AG09309 (cell line): ENCODE results near the gene ADPRH.

Source experiments
- DNase-seq: peaks from one replicate; pipeline ENCODE4 v3.0.0-alpha.2; 2010; ENCODE audit warnings: low read depth
- H3K4me3 ChIP-seq: 2 replicates; pipeline ENCODE4 v1.5.1; 2011; ENCODE audit warnings: mild to moderate bottlenecking, low read depth, low read length, moderate library complexity; ENCODE audit not compliant: control insufficient read depth
- CTCF ChIP-seq: IDR thresholded peaks from 2 replicates; pipeline ENCODE4 v1.5.1; 2011; ENCODE audit warnings: mild to moderate bottlenecking, low read depth, low read length, inconsistent platforms; ENCODE audit not compliant: insufficient read depth, control insufficient read depth; ENCODE audit errors: missing control alignments

The ADPRH gene

DNA sequence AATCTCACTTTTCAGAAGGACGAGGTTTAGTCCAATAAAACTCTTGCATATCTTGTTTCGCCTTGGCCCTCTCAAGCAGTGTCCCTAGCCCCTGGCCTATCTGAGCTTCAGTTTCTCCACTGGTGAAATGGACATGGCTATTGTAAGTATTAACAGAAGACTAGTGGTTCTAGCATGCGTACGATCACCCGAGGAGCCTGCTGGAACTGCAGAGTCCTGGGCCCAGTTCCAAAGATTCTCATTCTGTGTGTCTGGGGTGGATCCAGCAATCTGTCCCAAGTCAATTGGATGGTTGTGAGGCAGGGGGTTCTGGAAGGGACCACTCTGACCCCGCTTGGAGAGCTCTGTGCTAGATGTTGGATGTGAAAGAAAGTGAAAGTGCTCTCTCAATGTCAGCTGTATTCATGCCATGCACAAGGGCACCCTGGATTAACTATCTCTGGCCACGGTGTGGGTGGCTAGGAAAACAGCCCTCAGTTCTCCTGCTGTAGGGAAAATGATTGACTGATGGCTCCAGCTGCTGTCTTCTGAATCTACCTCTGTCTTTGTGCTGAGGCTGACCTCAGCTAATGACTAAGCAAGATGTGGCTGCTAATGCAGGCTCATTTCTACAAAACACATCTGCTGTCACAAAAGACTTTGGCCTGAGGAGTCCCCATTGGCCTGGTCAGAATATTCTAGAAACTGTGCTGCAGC lies 16.5 kb downstream of the ADPRH start:
- no peak overlapping the region for H3K4me3 ChIP-seq
- no peak for DNase-seq
- TF ChIP-seq CTCF, result no peak

DNA sequence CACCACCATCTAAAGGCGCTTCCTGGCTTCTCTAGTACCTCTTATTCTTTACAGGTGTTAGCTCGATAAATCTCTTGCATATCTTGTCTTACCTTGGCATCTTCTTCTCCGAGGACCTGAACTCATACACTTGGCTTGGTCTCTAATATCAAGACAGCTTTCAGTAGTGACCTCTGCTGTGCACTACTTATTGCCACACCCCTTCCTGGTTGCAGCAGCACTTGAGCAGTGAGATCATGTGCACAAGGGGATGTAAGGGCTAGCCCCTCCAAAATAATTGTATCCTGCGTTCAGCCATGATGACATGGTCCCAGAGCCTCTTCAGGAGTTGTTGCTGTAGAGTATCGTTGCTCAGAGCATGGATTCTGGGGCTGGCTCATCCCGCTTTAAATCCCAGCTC lies 17.1 kb downstream of the ADPRH start:
- H3K4me3 ChIP-seq, result no peak overlapping the region
- no peak for TF ChIP-seq CTCF
- DNase-seq, result no peak

DNA sequence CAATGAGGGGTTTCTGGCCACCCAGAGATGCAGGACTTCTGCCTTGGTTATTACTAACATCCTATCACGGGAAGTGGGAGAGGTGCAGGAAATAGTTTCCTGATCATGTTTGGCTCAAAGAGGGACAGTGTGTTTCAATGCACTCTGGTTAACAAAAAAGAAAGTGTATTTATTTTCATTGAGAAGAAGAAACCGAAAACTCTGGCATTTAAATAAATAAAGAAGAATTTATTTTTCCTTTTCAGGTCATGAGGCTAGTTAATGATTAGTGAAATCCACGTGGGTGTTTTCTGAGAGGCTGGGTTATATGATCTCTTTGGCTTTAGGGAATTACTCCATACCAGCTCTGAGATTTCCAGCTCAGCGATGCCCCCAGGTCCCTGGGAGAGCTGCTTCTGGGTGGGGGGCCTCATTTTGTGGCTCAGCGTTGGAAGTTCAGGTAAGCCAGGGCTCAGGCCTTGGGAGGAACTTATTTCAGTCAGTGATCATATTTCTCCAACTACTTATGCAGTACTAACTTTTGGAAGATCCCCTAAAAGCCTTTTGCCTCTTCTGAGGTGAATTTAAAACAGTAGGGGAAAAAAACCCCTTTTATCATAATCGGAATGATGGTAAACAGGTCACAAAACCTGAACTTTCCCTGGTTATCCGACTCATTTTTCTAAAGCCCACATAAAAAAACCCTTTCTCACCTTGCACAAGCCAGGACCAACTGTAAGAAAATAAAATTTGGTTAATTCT lies 18.4 kb downstream of the ADPRH start, which contains the start of gene PLA1A:
PLA1A (plus strand) TSS at position 338 of the 741 bp plus-strand sequence; CDS start at position 367, 29 bp downstream.
- no peak within 1 kb of the TSS for H3K4me3 ChIP-seq
- DNase-seq, result no peak
- no peak for TF ChIP-seq CTCF

DNA sequence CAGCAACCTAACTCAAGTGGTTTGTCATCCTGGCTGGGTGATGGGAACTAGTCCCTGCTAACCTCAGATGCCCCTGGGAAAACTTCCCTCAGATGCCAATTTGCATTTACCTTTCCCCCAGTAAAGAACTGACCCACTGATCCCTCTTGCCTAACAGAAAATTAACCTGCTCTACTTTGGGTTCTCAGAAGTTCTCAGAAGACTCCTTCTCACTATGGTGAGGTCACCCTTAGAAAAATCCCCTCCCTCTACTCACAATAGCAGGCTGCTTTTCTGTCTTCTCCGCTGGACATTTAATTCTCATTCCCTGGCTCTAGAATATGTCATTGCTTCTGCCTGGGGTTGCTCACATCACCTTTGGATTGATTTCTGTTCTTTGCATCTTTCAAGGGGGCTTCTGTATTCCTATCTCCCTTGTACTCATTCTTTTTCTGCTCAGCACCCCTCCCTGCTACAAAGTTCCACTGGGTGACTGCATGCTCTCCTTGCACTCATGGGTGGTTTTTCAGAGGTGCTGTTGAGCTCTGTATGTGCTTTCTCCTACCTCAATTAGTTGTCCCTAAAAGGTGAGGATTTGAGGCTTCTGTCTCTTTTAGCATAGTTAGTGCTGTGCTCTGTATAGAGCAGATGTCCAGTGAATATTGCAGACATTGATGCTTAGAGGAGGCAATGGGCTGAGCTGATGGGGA lies 19.3 kb downstream of the ADPRH start:
- no peak for TF ChIP-seq CTCF
- DNase-seq, result no peak
- no peak overlapping the region for H3K4me3 ChIP-seq

DNA sequence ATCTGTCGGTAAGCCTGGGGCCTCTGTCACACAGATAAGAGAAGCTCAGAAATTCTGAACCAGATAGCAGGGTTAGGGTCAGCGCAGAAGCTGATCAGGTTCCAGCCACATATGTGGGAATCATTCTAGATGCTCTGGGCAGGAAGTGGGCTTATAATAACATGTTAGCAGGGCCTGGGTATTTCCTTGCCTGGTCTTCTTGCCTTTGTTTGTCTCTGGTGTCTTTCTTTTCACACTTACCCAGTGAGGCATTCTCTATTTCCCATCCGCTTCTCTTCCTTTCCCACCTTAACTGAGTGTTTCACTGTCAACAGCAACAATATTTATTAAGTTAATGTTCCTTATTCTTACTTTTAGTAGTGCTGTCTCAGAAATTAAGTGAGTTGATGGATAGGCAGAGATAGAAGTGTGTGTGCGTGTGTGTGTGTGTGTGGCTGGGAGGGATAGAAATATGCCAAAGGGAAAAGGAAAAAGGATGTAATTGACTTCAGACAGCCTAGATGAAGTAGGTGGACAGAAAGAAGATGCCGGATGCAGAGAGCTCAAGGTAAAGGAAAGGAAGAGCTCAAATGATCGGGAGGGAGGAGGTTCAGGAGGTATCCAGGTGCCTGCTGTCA lies 20.4 kb downstream of the ADPRH start:
- TF ChIP-seq CTCF, result no peak
- DNase-seq, result no peak
- no peak overlapping the region for H3K4me3 ChIP-seq

- peak; percentile 39 for TF ChIP-seq CTCF
- H3K4me3 ChIP-seq, result no peak overlapping the region
Observed at GRCh38 chr3:119600732-119601131, 21.4 kb downstream of the ADPRH start.

More at GRCh38 chr3:119600732-119601131, 21.4 kb downstream of the ADPRH start:
- no peak for DNase-seq
